Caco-2 (cell line): ENCODE measurements around the gene SBF1. TPM values are rescaled to one million over a fixed set of nuclear protein-coding genes. Genes with fewer than 3 reads are reported as not detected.
A peak's percentile ranks its signal among the peaks of the same experiment; 100 is the strongest.

Experiments
- BruUV-seq: library from RNA; stranded (reverse); fragments of 400-500 nt; replicated peaks from 2 replicates; lab custom pipeline; 2021; lab: Mats Ljungman, UMichigan
- CTCF ChIA-PET: fragments of 300-600 bp; sonication (Branson Sonifier 250); formaldehyde crosslinking; loops from one replicate; lab custom pipeline; 2022; ENCODE audit warnings: antibody characterized with exemption; lab: Charles Lee
- POLR2A ChIA-PET: fragments of 300-600 bp; sonication (Branson Sonifier 250); formaldehyde crosslinking; loops from one replicate; lab custom pipeline; 2022; ENCODE audit warnings: antibody characterized with exemption; lab: Charles Lee
- DNase-seq, 2 experiments: peaks; one replicate each; pipeline versions ENCODE4 v3.0.0 to v3.0.0-alpha.2; 2020 to 2022
- H3K27me3 ChIP-seq: replicated peaks from 2 replicates; pipeline ENCODE4 v1.6.0; 2011; ENCODE audit warnings: low read length; ENCODE audit not compliant: control insufficient read depth, insufficient read depth
- H3K36me3 ChIP-seq: 2 replicates; pipeline ENCODE4 v1.5.1; 2011; ENCODE audit warnings: low read length; ENCODE audit not compliant: control insufficient read depth, insufficient read depth
- H3K4me1 ChIP-seq: fragments of 250-450 bp; sonication (Bioruptor Pico); 2 replicates; pipeline ENCODE4 v1.5.1; 2020; ENCODE audit warnings: mild to moderate bottlenecking
- H3K4me3 ChIP-seq: 2 replicates; pipeline ENCODE4 v1.5.1; 2011; ENCODE audit warnings: low read depth, mild to moderate bottlenecking, control low read depth, low read length
- H3K9me3 ChIP-seq: fragments of 250-450 bp; sonication (Bioruptor Pico); 2 replicates; pipeline ENCODE4 v1.5.1; 2020; ENCODE audit warnings: mild to moderate bottlenecking, moderate library complexity
- H3K27ac Mint-ChIP-seq: one replicate; pipeline ENCODE4 v1.8.0; 2022; ENCODE audit warnings: mixed read lengths; ENCODE audit not compliant: unreplicated experiment
- H3K27me3 Mint-ChIP-seq: one replicate; pipeline ENCODE4 v1.8.0; 2022; ENCODE audit warnings: mixed read lengths; ENCODE audit not compliant: insufficient read depth, unreplicated experiment
- H3K36me3 Mint-ChIP-seq: one replicate; pipeline ENCODE4 v1.8.0; 2022; ENCODE audit warnings: mild to moderate bottlenecking, mixed read lengths; ENCODE audit not compliant: insufficient read depth, unreplicated experiment
- H3K4me1 Mint-ChIP-seq: one replicate; pipeline ENCODE4 v1.8.0; 2022; ENCODE audit warnings: low read depth, mixed read lengths; ENCODE audit not compliant: unreplicated experiment
- H3K4me3 Mint-ChIP-seq: one replicate; pipeline ENCODE4 v1.8.0; 2022; ENCODE audit warnings: mild to moderate bottlenecking, moderate library complexity, mixed read lengths; ENCODE audit not compliant: unreplicated experiment
- H3K9me3 Mint-ChIP-seq: one replicate; pipeline ENCODE4 v1.8.0; 2022; ENCODE audit warnings: mixed read lengths; ENCODE audit not compliant: unreplicated experiment
- CTCF ChIP-seq, 2 experiments: fragments of 200-600 bp in 1 of 2; IDR thresholded peaks; 1 replicate in 1 of 2; 2 replicates in 1 of 2; pipeline versions ENCODE4 v1.5.1 to v1.8.0; 2011 to 2022; ENCODE audit warnings: antibody characterized with exemption in 1 of 2, control low read depth in 1 of 2, inconsistent platforms in 1 of 2, low read depth in 1 of 2, low read length in 1 of 2, mild to moderate bottlenecking in 1 of 2, moderate library complexity in 1 of 2; ENCODE audit not compliant: insufficient read depth in 1 of 2, severe bottlenecking in 1 of 2, unreplicated experiment in 1 of 2
- intact Hi-C: fragments of 100-400 bp; cut with micrococcal nuclease; formaldehyde crosslinking; loops from one replicate; pipeline ENCODE4 v1.10.0; 2022; ENCODE audit not compliant: unreplicated experiment
- total RNA-seq: library from RNA; stranded (reverse); gene quantifications from 2 replicates; pipeline ENCODE4 v1.2.3, GENCODE V29; 2022

The SBF1 gene
- total RNA-seq, 1 experiment from 2014 or later: 82.8 TPM

GRCh38 chr22:50470491-50470890 lies 4.3 kb downstream of the SBF1 start:
- ChIA-PET POLR2A (no interaction called here), CTCF (no interaction called here)
- H3K9me3 ChIP-seq: no peaks in the 10 kb centered on the region
- TF ChIP-seq CTCF (IDR thresholded peaks at IDR 0.05; ENCODE audit: insufficient read depth in 1 of 2, low read depth in 1 of 2, low read length in 1 of 2, severe bottlenecking in 1 of 2, unreplicated experiment in 1 of 2): no peak
- intact Hi-C loops: no loop called here
- H3K4me3 ChIP-seq: no peak overlapping the region
- peaks cover 8% of the 10 kb centered on the region for H3K36me3 ChIP-seq
- BruUV-seq: no TSS peak
- peaks cover 7% of the 10 kb centered on the region for H3K36me3 Mint-ChIP-seq
- H3K4me1 ChIP-seq: peaks cover 41% of the 10 kb centered on the region
- H3K27me3 Mint-ChIP-seq: no peaks in the 10 kb centered on the region
- H3K27ac Mint-ChIP-seq: peak overlapping the region; percentile 20
- H3K4me3 Mint-ChIP-seq: no peak overlapping the region
- H3K9me3 Mint-ChIP-seq: no peaks in the 10 kb centered on the region
- no peak for DNase-seq
- H3K27me3 ChIP-seq: no peaks in the 10 kb centered on the region
- H3K4me1 Mint-ChIP-seq: peaks cover 18% of the 10 kb centered on the region

GRCh38 chr22:50469377-50470305 lies 5.2 kb downstream of the SBF1 start:
- peaks cover 7% of the 10 kb centered on the region for H3K36me3 Mint-ChIP-seq
- Histone ChIP-seq H3K4me3 (no peak overlapping the region), H3K4me1 (peaks cover 41% of the 10 kb centered on the region), H3K36me3 (peaks cover 10% of the 10 kb centered on the region), H3K27me3 (no peaks in the 10 kb centered on the region), H3K9me3 (no peaks in the 10 kb centered on the region)
- ChIA-PET POLR2A (no interaction called here), CTCF (no interaction called here)
- TF ChIP-seq CTCF (IDR thresholded peaks at IDR 0.05; ENCODE audit: insufficient read depth in 1 of 2, low read depth in 1 of 2, low read length in 1 of 2, severe bottlenecking in 1 of 2, unreplicated experiment in 1 of 2): no peak
- no TSS peak for BruUV-seq
- intact Hi-C loops: no loop called here
- peaks cover 18% of the 10 kb centered on the region for H3K4me1 Mint-ChIP-seq
- H3K27ac Mint-ChIP-seq: no peak overlapping the region
- no peaks in the 10 kb centered on the region for H3K27me3 Mint-ChIP-seq
- no peaks in the 10 kb centered on the region for H3K9me3 Mint-ChIP-seq
- DNase-seq: peak in 1 of 2 experiments; percentile 62
- no peak overlapping the region for H3K4me3 Mint-ChIP-seq

- no peaks in the 10 kb centered on the region for H3K27me3 Mint-ChIP-seq
- Histone ChIP-seq H3K27me3 (no peaks in the 10 kb centered on the region), H3K4me1 (peaks cover 37% of the 10 kb centered on the region), H3K4me3 (no peak overlapping the region), H3K9me3 (no peaks in the 10 kb centered on the region), H3K36me3 (peaks cover 10% of the 10 kb centered on the region)
- H3K36me3 Mint-ChIP-seq: peaks cover 7% of the 10 kb centered on the region
- ChIA-PET POLR2A (no interaction called here), CTCF (interaction anchor here (0.7 kb wide), 1 partner anchor 25 kb away, joined by 3 read pairs; no protein-coding TSS in a partner anchor)
- no peak overlapping the region for H3K4me3 Mint-ChIP-seq
- H3K27ac Mint-ChIP-seq: no peak overlapping the region
- no peaks in the 10 kb centered on the region for H3K9me3 Mint-ChIP-seq
- TF ChIP-seq CTCF (IDR thresholded peaks at IDR 0.05; ENCODE audit: insufficient read depth in 1 of 2, low read depth in 1 of 2, low read length in 1 of 2, severe bottlenecking in 1 of 2, unreplicated experiment in 1 of 2): no peak
- no peak for DNase-seq
- H3K4me1 Mint-ChIP-seq: peaks cover 10% of the 10 kb centered on the region
- intact Hi-C loops: no loop called here
- no TSS peak for BruUV-seq
Observed at GRCh38 chr22:50468626-50469025, 6.2 kb downstream of the SBF1 start.
